Measurements from ENCODE around the gene GTF3A.
"Not testable (repeated sequence)": the region's sequence is repeated elsewhere in the genome, so short reads cannot be mapped to it uniquely, and the experiment has no call there.

The GTF3A gene

GRCh38 chr13:27393101-27393500 lies 31.3 kb upstream of the GTF3A start:
- in situ Hi-C loops (cut with MboI; ENCODE audit: low sequenced_read_pairs, unreplicated experiment): no loop called here
- no peak for TF ChIP-seq CTCF (IDR thresholded peaks at IDR 0.05; ENCODE audit: borderline replicate concordance, control extremely low read depth, extremely low read depth, insufficient read depth, missing control alignments)
- DNase-seq (ENCODE audit: low spot score): no peak

- TF ChIP-seq CTCF (IDR thresholded peaks at IDR 0.05; ENCODE audit: borderline replicate concordance, control extremely low read depth, extremely low read depth, insufficient read depth, missing control alignments): no peak
- DNase-seq (ENCODE audit: low spot score): no peak
- in situ Hi-C loops (cut with MboI; ENCODE audit: low sequenced_read_pairs, unreplicated experiment): no loop called here
Observed at GRCh38 chr13:27395007-27395510, 29.4 kb upstream of the GTF3A start.

- in situ Hi-C loops (cut with MboI; ENCODE audit: low sequenced_read_pairs, unreplicated experiment): no loop called here
Observed at GRCh38 chr13:27396252-27396846, 28.1 kb upstream of the GTF3A start.

GRCh38 chr13:27398360-27398759 lies 26.1 kb upstream of the GTF3A start:
- DNase-seq (ENCODE audit: low spot score): no peak
- no peak for TF ChIP-seq CTCF (IDR thresholded peaks at IDR 0.05; ENCODE audit: borderline replicate concordance, control extremely low read depth, extremely low read depth, insufficient read depth, missing control alignments)
- in situ Hi-C loops (cut with MboI; ENCODE audit: low sequenced_read_pairs, unreplicated experiment): no loop called here

More at GRCh38 chr13:27396252-27396846, 28.1 kb upstream of the GTF3A start:
- DNase-seq (ENCODE audit: low spot score): no peak
- TF ChIP-seq CTCF (IDR thresholded peaks at IDR 0.05; ENCODE audit: borderline replicate concordance, control extremely low read depth, extremely low read depth, insufficient read depth, missing control alignments): no peak

- DNase-seq (ENCODE audit: low spot score); in situ Hi-C loops (cut with MboI; ENCODE audit: low sequenced_read_pairs, unreplicated experiment): not testable (repeated sequence)
Observed at GRCh38 chr13:27400405-27400804, 24.0 kb upstream of the GTF3A start.

GRCh38 chr13:27401210-27401609 lies 23.2 kb upstream of the GTF3A start:
- in situ Hi-C loops (cut with MboI; ENCODE audit: low sequenced_read_pairs, unreplicated experiment): no loop called here
- DNase-seq (ENCODE audit: low spot score): no peak
- no peak for TF ChIP-seq CTCF (IDR thresholded peaks at IDR 0.05; ENCODE audit: borderline replicate concordance, control extremely low read depth, extremely low read depth, insufficient read depth, missing control alignments)

- DNase-seq (ENCODE audit: low spot score): no peak
- in situ Hi-C loops (cut with MboI; ENCODE audit: low sequenced_read_pairs, unreplicated experiment): no loop called here
- no peak for TF ChIP-seq CTCF (IDR thresholded peaks at IDR 0.05; ENCODE audit: borderline replicate concordance, control extremely low read depth, extremely low read depth, insufficient read depth, missing control alignments)
Observed at GRCh38 chr13:27403203-27403678, 21.2 kb upstream of the GTF3A start.

Data from GM13976 (cell line).